HK-2 (cell line): ENCODE results near the gene GRIFIN.

ENCODE experiments used
- DNase-seq: peaks from one replicate; pipeline ENCODE4 v3.0.0-alpha.2; 2018; ENCODE audit not compliant: unreplicated experiment

GRIFIN gene

GRCh38 chr7:2512713-2513112 is 36.5 kb upstream of the GRIFIN start:
- DNase-seq, result no peak

DNA sequence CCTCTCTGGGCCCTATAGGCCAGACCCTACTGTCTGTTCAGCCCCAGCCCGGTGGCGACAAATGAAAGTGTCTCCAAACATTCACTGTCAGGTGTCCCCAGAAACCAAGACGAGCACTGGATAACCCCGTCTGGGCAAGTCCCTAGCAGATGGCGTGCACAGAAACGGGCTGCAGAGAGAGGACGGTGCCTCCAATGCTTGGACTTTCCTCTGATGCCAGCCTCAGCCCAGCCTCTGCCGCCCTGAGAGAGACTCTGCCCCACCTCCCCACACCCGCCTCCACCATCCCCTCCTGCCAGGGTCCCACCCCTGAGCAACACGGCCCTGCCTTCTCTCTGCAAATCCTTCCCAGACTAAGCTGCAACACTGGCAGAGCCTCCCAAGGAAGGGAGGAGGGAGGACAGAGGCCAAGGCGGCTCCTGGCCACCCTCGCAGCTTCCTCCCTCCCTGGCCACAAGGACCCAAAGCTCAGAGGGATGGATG is 36.0 kb upstream of the GRIFIN start:
- DNase-seq, result no peak

- no peak for DNase-seq
These were observed 35.6 kb upstream of the GRIFIN start for GRCh38 chr7:2511769-2512168.

- no peak for DNase-seq
These were observed 34.9 kb upstream of the GRIFIN start for GRCh38 chr7:2510909-2511768.

DNA sequence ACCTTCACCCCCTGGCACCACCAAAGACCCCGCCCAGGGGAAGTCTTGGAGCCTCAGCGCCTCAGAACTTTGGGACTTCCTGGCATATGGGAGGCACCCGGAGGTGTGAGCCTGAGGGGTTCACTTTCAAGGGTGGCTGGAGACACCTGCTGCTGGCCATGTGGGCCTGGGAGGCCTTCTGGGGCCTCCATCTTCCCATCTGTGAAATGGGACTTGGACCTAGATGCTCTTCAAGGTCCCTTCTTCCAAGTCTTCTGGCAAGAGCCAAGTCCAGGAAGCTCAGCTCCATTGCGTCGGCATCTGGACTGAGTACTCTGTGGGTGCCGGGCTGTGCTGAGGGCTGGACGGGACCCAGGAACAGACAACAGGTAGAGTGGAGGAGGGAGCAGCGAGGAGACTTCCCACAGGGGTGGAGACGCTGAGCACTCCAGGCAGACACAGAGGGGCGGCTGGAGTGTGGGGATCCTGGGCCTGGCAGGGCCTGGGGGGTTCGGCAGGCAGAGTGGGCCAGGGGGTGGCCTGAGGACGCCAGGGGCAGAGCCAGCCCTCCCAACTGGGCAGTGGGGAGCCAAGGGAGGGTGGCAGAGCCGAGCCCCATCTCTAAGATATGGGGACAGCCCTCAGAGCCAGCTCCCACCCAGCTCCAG is 34.1 kb upstream of the GRIFIN start:
- no peak for DNase-seq

- DNase-seq, result no peak
These were observed 33.2 kb upstream of the GRIFIN start for GRCh38 chr7:2509298-2509906.

DNA sequence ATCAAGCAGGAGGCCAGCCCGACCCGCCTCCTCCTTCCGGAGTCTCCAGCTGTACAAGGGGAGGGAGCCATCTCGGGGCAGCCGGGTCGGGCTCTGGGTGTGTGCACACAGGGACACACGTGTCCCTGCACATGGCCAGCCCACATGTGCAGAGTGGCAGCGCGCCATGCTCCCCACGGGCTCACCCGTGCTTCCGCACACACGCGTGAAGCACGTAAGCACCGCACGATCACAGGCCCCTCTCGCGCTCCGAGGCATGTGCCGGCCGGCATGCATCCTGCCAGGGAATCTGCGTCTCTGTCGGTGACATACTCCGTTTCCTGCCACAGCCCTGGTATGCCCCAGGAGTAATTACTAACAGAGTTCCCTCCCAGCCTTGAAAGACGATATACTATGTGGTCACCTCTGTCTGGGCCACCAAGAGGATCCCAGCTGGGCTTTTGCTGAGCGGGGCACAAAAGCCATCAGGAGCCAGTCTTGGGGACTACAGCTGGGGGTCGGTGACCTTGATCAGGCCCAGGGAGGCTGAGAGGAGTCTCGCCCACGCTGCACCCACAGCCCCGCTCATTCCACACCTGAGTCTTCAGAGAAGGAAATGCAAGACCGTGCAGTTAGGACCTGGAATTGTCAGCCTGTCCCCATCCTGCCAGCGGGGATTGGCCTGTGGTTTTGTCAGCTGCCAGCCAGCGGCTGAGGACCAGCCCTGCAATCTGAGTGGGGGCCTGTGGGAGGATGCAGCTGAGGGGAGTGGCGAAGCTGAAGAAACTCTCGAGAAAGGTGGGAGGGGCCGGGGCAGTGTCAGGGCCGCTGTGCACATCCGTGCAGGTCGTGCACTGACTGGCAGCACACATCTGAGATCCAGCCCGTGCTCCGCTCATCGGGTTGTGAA is 32.4 kb upstream of the GRIFIN start:
- peak; percentile 86 for DNase-seq

- no peak for DNase-seq
These were observed 31.7 kb upstream of the GRIFIN start for GRCh38 chr7:2507917-2508306.

GRCh38 chr7:2507208-2507916 is 31.2 kb upstream of the GRIFIN start:
- no peak for DNase-seq

GRCh38 chr7:2505401-2505800 is 29.2 kb upstream of the GRIFIN start:
- no peak for DNase-seq

DNA sequence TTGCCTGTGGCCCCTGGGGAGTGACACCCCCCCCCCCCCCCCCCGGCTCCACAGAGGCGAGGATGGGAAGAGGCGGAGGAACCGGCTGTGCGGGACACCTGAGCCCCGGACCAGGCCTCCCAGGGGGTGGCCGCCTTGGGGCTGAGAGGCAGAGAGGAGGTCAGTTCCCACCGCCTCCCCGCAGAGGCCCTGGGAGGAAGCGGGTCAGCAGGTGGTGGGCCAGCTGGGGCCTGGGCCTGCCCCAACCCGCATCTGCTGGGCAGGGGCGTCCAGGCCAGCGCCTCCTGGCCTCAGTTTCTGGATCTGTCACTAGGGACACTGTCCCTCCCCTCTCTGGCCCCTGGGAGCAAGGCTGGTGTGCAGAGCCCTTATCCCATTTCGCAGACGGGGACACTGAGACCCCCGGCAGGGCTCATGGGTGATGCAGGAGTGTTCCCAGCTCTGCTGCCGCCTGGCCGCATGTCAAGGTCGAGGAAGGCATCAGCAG is 28.7 kb upstream of the GRIFIN start:
- no peak for DNase-seq

DNA sequence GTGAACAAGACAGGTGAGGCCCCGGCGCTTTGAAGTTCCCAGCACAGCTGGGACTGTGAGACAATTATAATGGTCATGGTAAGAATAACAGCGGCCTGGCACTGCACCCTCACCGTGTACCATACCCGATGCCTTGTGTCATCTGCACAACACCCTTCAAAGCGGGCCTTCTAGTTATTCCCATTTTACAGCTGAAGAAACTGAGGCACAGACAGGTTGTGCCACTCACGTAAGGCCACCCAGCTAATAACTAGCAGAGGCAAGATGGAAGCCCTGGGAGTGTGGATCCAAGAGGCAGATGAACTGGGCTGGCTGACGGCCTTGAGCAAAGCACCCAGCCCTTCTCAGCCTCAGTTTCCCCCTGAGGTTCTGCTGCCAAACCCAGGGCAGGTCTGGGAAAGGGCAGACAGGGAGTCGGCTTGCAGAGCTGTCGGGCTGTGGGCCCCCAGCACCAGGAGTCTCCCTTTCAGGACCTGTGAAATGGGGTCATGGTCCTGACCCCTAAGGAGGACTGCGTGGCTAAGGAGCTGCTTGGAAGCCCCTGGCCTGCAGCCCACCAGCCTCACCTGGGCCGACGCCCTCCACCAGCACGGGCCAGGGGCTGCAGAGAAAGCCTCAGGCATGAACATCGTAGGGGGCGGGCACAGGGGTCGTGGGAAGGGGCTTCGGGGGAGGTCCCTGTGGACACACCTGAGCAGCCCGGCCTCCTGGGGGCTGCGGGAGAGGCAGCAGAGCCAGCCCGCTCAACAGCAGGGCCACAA is 28.1 kb upstream of the GRIFIN start:
- no peak for DNase-seq

- DNase-seq, result no peak
These were observed 27.1 kb upstream of the GRIFIN start for GRCh38 chr7:2503056-2503941.

DNA sequence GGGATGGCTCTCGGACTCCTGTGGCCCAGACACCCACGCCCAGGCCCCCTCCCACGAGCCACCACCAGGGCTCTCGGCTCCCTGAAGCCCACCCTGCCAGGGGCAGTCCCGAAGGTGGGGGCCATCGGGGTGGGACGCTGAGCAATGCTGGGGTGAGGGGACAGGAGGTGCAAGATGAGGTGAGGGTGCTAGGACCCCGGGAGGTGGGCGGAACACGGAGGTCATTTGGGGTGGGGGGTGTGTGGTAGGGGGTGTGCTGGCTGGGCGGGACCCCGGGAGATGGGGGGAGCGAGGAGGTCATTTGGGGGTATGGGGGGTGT is 26.4 kb upstream of the GRIFIN start:
- no peak for DNase-seq

DNA sequence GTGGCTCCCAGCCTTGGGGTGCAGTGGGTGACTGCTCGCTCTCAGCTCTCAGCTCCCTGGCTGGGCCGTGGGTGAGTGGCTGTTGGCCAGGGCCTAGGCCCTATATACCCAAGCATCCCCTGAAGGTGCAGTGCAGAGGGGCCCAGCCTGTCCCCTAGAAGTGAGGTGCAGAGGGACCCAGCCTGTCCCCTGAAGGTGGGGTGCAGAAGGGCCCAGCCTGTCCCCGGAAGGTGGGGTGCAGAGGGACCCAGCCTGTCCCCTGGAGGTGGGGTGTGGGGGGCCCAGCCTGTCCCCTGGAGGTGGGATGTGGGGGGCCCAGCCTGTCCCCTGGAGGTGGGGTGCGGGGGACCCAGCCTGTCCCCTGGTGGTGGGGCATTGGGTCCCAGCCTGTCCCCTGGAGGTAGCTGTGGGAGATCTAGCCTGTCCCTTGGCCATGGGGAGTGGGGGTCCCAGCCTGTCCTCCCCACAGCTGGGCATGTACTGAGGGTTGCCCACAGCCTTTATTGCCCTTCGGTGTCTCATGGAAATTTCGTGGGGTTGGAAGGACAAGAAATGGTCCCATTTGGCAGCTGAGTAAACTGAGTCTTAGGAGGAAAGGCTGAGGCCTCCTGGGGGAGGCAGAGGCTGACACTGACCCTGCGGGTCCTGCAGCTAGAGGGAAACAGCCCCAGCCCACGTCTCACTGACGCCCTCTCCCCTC is 25.9 kb upstream of the GRIFIN start:
- DNase-seq, result no peak

DNA sequence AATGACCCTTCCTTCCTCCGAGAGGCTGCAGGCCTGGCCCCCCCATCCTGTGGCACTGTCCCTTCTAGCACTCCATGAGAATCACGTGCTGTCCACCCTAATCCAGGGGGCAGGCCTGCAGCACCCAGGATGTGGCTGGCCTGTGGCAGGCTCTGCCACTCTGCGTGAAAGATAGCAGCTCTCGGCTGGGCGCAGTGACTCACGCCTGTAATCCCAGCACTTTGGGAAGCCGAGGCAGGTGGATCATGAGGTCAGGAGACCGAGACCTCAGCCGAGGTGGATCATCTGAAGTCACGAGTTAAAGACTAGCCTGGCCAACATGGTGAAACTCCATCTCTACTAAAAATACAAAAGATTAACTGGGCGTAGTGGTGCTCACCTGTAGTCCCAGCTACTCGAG is 24.5 kb upstream of the GRIFIN start:
- peak; percentile 44 for DNase-seq

GRCh38 chr7:2499719-2500430 is 23.7 kb upstream of the GRIFIN start:
- no peak for DNase-seq

- no peak for DNase-seq
These were observed 23.0 kb upstream of the GRIFIN start for GRCh38 chr7:2499181-2499580.
